GM19324 (cell line): Measurements from ENCODE around the gene PRSS36.
"Not testable (repeated sequence)": the region's sequence is repeated elsewhere in the genome, so short reads cannot be mapped to it uniquely, and the experiment has no call there.

Experiments
- ATAC-seq: cut with Tn5 transposase; IDR thresholded peaks from one replicate; pipeline ENCODE4 v1.9.1; 2021; ENCODE audit warnings: mild to moderate bottlenecking, moderate library complexity; ENCODE audit not compliant: unreplicated experiment, low FRiP score

The PRSS36 gene

DNA sequence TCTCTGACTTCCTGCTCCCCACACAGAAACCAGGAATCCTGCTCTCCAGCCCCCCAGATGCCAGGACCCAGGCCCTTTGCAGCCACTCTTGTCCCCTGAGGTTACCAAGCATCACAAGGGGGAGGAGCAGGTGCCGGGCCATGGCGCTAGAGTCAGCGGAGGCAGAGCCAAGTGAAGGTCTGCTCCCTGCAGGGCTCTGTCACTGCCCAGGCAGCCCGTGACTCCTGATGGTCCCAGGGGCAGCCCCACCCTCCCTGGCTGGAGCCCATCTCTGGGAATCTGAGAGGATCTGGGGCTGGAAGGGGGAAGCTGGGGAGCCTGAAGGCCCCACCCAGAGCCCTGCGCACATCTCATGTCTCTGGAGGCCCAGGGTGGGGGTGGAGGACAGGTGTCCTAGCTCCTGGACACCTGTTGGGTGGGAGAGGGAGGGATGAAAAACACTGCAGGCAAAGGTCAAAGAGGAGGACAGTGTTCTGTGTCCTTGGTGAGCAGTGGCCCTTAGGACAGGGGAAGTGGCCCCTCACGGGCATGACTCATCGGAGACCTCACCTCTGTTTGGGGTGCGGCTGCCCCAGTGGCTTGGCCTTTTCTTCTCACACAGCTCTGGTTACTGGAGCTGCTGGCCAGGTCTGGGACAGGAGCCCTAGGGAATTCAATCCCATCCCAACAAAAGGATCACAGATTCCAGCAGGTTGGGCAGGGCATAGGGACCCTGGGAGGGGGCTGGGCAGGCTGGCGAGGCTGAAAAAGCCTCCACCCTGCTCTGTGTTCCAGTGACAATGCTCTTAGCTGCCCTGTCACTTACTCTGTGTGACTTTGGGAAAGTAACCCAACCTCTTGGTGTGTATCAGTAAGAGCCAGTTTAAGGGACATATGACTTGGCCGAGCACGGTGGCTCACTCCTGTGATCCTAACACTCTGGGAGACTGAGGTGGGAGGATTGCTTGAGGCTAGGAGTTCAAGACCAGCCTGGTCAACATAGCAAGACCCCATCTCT, at the start of gene PRSS36:
TSS of gene PRSS36 (minus strand) at position 173 of the 997 bp plus-strand sequence. CDS start at position 142, 31 bp downstream.
- ATAC-seq = no peak

DNA sequence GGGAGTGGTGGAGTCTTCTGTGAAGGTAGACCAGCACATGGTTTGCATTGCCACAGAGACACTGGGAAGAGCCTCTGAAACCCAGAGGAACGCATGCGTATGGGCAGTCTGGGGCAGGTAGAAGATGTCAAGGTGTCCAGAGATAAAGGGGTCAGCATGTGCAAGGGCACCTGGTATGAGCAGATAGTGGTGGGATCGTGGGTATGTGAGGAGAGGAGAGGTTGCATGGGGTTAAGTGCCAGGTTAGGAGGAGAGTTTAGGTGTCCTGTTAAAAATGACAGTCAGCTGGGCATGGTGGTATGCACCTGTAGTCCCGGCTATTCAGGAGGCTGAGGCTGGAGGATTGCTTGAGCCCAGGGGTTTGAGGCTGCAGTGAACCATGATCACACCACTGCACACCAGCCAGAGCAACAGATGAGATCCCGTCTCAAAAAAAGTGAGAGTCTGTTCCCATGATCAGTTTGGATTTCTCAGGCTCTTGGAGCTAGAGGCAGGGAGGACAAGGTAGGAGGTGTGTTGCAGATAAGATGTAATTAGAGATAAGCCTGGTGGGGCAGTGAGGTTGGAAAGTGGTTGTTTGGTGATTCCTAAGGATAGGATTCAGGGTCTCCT, 49.7 kb upstream of the PRSS36 start:
- no peak for ATAC-seq

DNA sequence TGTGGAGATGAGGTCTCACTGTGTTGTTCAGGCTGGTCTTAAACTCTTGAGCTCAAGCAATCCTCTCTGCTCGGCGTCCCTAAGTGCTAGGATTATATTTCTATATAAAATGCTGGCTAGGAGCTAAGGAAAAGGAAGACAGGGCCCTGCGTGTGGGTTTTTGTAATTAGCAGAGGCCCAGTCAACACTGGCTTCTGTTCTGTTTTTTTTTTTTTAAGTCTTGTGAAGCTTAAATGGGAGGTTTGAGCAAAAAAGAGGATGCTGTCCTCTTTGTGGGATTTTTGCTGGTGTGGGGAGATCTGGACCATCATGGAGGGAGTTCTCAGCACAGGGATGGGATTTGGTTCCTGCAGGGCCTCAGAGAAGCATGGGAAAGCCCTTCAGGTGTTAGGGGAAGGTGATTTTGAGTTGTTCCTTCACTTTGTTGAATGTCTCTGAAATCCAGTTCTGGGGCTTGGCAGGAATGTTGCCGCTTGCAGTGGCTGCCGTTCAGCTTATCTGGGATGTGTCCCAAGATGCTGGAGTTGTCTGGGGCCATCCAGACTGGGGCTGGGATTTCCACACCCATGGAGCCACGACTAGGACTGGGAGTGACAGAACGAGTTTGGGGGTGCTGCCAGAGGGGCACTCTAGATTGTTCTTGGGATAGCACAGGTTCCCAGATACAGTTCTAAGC, 48.5 kb upstream of the PRSS36 start:
- no peak for ATAC-seq

DNA sequence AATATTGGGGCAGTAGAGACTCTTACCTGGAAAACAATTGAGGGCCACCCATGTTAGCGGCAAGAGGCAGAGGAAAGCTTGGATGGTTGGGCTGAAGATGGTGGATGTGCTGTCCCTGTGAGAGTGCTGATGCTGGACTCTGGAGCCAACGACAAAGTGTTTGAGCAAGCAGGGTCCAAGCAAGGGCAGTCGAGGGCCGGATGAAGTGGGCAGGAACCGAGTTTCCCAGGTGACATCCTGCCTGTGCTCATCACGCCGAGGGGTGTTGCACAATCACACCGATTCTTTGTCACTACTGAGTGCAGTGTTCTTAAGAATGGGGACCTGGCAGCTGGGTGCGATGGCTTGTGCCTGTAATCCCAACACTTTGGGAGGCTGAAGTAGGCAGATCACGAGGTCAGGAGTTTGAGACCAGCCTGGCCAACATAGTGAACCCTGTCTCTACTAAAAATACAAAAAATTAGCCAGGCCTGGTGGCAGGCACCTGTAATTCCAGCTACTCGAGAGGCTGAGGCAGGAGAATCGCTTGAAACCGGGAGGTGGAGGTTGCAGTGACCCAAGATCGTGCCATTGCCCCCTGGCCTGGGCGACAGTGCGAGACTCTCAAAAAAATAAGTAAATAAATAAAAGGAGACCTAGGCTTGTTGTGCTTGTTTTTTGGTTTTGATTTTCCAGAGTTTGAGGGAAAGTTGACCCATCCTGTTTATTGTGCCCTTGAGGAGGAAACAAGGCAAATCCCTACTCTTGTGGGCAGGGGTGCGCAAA, 46.6 kb upstream of the PRSS36 start:
- no peak for ATAC-seq

DNA sequence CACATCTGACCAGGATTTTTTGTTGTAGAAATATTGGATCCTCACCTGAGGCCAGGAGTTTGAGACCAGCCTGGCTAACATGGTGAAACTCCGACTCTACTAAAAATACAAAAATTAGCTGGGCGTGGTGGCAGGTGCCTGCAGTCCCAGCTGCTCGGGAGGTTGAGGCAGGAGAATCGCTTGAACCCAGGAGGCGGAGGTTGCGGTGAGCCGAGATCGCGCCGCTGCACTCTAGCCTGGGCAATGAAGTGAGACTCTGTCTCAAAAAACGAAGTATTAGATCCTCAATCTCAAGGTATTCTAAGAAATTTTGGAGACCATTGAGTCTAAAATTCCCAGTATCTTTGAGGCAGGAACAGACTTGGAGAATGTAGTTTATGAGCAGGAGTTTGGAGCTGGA, 46.0 kb upstream of the PRSS36 start:
- ATAC-seq = not testable (repeated sequence)

DNA sequence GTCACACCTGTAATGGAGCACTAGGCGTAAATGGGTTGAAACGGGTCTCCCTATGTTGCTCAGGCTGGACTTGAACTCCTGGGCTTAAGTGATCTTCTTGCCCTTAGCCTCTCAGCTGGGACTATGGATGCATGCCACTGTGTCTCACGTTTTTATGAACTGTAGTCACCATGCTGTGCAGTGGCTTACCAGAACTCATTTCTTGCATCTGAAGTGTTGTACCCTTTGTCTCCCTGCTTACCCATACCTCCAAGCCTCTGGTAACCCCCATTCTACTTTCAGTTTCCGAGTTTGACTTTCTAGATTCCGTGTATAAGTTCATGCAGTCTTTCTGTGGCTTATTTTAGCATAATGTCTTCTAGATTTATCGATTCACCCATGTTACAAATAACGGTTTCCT, 45.0 kb upstream of the PRSS36 start:
- no peak for ATAC-seq

DNA sequence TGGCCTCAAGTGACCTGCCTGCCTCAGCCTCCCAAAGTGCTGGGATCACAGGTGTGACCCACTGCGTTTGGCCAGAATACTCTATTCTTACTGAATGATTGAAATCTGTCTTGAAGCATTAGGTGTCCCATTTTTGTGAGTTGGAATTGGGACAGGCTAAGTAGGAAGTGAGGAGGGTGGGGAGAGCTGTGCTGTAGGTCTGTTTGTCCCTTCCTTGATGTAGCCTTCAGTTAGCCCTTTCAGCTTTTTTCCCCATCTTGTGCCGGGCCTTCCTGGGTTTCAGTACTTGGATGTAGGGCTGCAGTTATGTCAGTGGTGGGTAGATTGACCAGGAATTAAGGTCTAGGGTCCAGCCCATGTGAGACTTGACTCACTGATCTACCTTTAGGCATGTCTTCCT, 44.0 kb upstream of the PRSS36 start:
- no peak for ATAC-seq

DNA sequence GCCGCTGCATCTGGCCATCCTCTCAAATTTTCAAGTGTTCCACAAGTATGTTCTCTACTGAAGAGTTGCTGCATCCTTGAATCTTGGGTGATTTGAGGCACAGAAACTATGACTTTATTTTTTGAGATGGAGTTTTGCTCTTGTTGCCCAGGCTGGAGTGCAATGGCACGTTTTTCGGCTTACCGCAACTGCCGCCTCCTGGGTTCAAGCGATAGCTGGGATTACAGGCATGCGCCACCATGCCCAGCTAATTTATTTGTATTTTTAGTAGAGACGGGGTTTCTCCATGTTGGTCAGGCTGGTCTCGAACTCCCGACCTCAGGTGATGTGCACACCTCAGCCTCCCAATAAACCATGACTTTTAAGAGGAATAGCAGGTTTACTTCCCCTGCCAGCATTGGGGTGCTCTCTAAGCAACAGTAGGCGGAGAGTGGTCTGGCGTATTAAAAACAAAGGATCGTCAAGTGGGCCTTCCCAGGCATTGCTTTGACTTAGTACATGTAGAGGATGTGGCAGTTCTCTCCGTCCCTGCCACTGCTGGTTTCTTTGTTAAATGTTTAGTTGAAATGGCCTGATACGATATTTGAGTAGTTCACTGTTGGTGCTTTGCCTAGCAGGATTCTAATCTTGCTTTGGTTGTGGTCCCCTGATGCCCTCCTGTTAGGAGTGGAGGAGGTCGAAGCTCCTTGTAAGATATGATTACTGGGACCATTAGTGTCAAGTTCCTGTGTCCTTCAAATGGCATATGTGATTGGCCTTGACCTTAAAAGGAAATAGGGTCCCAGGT, 43.2 kb upstream of the PRSS36 start:
- ATAC-seq = no peak

DNA sequence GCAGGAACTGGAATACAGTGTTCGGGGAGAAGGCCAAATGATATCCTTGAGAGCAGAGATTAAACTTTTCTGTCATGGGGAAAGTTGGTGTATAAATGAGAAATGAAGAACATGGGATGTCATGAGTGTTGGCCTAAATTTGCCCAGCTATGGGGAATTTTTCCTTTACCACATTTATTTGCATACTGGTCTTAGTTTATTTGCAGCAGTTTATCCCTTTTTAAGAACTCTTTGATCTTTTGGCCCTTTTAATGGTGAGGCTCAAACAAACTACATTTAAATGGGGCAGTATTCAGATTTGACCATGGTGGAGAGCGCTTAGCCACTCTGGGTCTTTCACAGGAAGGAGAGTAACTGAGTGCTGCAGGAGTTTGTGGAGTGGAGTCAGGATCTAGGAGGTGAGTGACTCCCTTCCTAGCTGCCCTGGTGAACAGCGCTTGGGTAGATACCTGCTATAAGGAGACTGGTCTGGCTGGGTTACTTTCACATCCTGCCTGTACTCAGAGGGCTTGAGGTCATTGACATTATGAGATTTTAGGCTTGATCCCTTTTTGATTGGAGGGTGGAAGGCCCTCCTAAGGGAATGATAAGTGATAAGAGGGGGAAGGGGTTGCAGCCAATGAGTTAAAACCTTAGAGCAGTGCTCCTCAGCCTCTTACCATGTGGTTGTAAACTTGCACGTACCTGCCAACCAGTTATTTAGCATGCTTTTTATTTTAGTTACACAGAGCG, 42.0 kb upstream of the PRSS36 start:
- ATAC-seq = no peak

DNA sequence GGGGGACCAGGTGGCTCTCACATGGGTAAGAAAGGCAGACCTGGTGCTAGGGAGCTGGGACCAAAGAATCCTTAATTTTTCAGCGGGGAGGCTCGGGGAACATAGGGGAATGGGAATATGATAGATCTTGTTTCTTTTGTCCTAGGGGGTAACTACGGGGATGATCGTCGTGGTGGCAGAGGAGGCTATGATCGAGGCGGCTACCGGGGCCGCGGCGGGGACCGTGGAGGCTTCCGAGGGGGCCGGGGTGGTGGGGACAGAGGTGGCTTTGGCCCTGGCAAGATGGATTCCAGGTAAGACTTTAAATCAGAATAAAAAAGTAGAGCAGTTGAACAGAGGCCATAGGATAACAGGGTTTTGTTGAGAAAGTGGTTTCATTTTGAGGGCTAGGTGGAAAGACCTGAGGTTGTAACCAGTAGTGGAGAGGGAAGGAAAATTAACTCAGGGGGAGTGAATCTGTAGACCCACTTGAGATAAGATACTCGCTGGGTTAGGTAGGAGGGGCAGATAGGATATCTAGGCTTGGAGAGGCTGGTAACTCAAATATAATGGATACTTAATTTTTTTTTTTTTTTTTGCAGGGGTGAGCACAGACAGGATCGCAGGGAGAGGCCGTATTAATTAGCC, 41.1 kb upstream of the PRSS36 start:
- ATAC-seq = no peak

DNA sequence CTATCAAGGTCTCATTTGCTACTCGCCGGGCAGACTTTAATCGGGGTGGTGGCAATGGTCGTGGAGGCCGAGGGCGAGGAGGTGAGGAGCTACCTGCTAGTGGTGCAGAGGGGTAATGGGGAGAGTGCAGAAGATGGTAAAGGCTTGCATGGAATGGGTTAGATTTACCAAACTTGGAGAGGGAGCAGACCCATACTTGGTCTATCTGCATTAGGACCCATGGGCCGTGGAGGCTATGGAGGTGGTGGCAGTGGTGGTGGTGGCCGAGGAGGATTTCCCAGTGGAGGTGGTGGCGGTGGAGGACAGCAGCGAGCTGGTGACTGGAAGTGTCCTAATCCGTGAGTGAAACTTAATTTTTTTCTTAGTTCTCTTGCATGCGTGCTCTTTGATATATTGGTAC, 40.2 kb upstream of the PRSS36 start:
- no peak for ATAC-seq

DNA sequence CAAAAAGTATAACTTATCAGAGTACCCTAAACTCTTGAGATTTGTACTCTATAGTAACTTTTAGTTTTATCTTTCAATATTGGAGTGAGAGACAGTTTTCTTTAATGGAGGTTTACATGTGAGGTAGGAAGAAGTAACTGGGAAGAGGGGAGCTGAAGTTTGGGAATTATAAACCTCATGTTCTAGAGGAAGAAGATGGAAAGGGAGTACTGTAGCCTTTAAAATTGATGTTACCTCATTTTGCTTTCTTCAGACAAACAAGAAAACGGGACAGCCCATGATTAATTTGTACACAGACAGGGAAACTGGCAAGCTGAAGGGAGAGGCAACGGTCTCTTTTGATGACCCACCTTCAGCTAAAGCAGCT, 39.5 kb upstream of the PRSS36 start:
- ATAC-seq = no peak

DNA sequence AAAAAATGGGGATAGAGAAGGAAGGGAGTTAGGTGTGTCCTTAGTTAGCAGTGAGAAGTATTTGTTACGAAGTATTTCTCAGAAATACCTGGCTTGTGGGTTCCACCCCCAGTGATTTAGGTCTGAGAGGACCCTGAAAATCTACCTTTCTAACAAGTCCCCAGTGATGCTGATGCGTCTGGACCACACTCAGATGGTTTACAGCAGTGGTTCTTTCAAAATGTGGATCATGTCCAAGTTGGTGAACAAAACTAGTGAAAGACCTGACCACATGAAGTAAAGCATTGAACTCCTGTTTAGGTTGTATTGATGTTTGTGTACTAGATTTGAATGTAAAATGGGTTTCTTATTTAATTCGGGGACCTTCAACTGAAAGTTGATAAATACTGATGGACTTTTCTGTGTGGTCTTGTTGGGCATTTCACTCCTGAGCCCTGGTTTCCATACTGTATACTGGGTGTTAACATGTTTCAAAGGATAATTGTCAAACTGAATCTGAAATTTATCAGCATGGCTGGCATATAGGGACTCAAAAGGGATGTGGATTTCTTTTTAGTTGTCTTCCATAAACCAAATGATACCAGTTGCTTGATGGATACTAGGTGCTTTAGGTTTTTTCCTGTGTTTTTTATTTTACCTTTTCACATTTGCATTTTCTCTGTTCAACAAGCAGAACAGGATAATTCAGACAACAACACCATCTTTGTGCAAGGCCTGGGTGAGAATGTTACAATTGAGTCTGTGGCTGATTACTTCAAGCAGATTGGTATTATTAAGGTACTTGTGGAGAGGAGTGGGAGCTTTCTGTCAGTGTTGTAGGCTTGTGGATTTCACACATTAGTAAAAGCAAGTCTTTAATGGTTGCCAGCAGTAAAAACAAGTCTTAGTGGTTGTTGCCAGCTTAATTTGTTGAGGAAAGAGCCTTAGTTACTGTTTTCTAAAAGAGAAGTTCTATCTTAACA, 38.9 kb upstream of the PRSS36 start:
- no peak for ATAC-seq

DNA sequence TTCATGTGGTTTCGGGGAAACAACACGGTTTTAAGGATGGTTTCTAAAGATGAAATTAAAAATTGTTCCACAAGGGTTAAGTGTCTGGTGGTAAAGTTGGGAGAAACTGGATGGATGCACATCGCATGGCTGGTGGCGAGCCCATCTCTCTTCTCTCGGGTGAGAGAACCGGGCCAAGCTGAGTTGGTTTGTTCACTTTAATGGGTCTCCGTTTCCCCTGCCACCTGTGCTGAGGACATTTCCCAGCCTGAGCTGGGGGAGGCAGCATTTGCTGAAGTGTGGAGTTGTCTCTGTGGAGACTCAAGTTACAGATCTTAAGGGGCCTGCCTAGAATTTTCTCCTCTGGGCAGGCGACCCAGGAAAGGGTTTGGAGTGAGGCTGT, 37.9 kb upstream of the PRSS36 start:
- ATAC-seq = no peak

DNA sequence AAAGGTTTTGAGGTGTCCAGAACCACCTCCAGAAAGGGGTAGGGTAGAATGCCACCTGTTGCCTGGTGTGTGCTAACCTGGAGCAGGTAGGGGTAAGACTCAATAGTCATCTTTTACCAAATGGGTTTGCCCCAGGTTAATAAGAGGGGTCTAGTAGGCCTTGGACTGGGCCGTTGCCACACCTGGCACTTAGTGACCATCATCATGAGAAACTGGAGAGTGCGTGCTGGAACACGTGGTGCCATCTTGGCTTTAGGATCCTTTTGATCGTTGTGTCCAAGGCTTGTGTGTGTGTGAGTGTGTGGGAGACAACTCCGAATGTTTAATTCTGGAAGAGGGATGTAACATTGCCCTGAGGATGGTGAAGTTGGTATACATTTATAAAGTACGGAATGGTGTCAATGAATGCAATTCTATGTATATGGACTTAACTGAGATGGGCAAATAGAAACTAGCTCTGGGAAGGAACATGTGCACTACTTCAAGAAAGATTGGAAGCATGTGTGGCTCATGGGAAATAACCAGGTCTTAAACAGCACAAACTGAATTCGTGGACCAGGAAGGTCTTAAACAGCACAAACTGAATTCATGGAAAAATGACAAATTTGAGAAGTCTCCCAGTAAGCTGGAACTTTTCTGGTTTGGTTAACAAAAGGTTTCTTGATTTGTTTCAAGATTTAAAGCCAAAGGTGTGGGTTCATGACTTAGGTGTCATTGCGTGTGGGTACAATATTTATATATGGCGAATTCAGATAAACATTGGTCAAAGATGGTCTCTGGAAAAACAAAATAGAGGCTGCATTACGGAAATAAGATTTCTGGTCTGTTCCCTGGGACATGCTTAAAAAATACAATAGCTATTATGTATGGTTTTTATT, 37.3 kb upstream of the PRSS36 start:
- ATAC-seq = no peak

DNA sequence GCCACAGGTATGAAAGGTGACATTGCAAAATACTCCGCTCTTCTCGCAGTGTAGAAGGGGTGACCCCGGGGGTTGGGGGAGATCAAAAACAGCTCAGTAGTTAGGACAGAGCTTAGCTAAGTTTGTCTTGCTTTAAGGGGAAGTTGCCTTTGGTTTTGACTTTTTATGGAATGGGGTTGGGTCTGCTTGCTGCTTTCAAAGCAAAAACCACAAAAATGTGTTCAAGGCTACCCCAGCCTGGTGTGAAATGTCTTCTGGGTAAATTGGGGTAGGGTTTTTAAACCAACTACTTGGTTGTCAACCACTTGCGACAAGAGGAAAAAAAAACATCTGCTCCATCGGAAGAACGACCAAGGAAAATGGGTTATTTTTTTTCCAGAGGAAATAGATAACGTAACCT, 36.3 kb upstream of the PRSS36 start:
- ATAC-seq = no peak

DNA sequence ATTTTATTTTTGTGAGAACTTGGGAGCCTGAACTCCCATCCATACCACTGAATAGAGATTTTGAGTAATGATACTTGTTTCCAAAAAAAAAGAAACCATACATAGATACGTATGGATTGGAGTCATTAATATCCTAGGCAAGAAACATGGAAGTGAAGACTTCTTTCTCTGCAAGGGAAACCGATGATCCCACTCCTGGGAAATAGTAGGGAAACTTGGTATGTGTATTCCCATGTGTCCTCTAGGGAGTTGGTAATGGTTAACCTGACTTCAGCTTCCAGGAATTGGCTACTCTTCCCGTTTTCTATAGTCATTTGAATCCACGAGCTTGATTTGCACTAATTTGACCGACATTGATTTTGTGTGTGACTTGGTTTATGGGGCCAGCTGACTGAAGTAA, 35.5 kb upstream of the PRSS36 start:
- ATAC-seq = no peak
